Type B pancreatic cell (in vitro differentiated cells): ENCODE data around the gene CES2. TPM values are rescaled to one million over a fixed set of nuclear protein-coding genes. Genes with fewer than 3 reads are reported as not detected.

Source experiments
- DNase-seq: peaks from one replicate; pipeline ENCODE4 v3.0.0; 2021; ENCODE audit warnings: mixed read lengths; ENCODE audit not compliant: unreplicated experiment; ENCODE audit errors: extremely low spot score
- H3K27ac Mint-ChIP-seq: 2 replicates; pipeline ENCODE4 v1.8.0; 2021; ENCODE audit warnings: mild to moderate bottlenecking, mixed read lengths
- H3K27me3 Mint-ChIP-seq: 2 replicates; pipeline ENCODE4 v1.8.0; 2021; ENCODE audit warnings: mixed read lengths
- H3K36me3 Mint-ChIP-seq: 2 replicates; pipeline ENCODE4 v1.8.0; 2021; ENCODE audit warnings: mixed read lengths
- H3K4me1 Mint-ChIP-seq: one replicate; pipeline ENCODE4 v1.8.0; 2021; ENCODE audit warnings: mixed read lengths; ENCODE audit not compliant: unreplicated experiment
- H3K4me3 Mint-ChIP-seq: 2 replicates; pipeline ENCODE4 v1.8.0; 2021; ENCODE audit warnings: mild to moderate bottlenecking, mixed read lengths
- H3K9me3 Mint-ChIP-seq: 2 replicates; pipeline ENCODE4 v1.8.0; 2021; ENCODE audit warnings: mixed read lengths
- CTCF ChIP-seq: fragments of 200-600 bp; sonication (generic); conservative IDR thresholded peaks from 2 replicates; pipeline ENCODE4 v1.5.0; 2021; ENCODE audit warnings: antibody characterized with exemption, mild to moderate bottlenecking
- total RNA-seq: library from RNA; stranded (reverse); gene quantifications from 2 replicates; pipeline ENCODE4 v1.2.1, GENCODE V29; 2021; ENCODE audit warnings: low replicate concordance

The CES2 gene
- total RNA-seq, 1 donor from 2014 or later, result 44.9 TPM

- H3K27me3 Mint-ChIP-seq, result no peaks in the 10 kb centered on the region
- H3K9me3 Mint-ChIP-seq, result no peaks in the 10 kb centered on the region
- H3K27ac Mint-ChIP-seq, result peak overlapping the region; percentile 71
- no peak for DNase-seq
- H3K4me3 Mint-ChIP-seq, result peak overlapping the region; percentile 13
- peaks cover 16% of the 10 kb centered on the region for H3K4me1 Mint-ChIP-seq
- no peaks in the 10 kb centered on the region for H3K36me3 Mint-ChIP-seq
- no peak for TF ChIP-seq CTCF
Observed at GRCh38 chr16:66899310-66899944, 35.9 kb upstream of the CES2 start.

GRCh38 chr16:66899945-66900710, 35.2 kb upstream of the CES2 start:
- no peaks in the 10 kb centered on the region for H3K27me3 Mint-ChIP-seq
- peak overlapping the region; percentile 13 for H3K4me3 Mint-ChIP-seq
- peaks cover 22% of the 10 kb centered on the region for H3K4me1 Mint-ChIP-seq
- H3K36me3 Mint-ChIP-seq, result no peaks in the 10 kb centered on the region
- TF ChIP-seq CTCF, result no peak
- no peak for DNase-seq
- H3K9me3 Mint-ChIP-seq, result no peaks in the 10 kb centered on the region
- peak overlapping the region; percentile 46 for H3K27ac Mint-ChIP-seq

GRCh38 chr16:66900721-66901441, 34.4 kb upstream of the CES2 start:
- Mint-ChIP-seq H3K4me1 (peaks cover 28% of the 10 kb centered on the region), H3K9me3 (peaks cover 1% of the 10 kb centered on the region), H3K27me3 (no peaks in the 10 kb centered on the region), H3K4me3 (peak overlapping the region; percentile 11), H3K36me3 (no peaks in the 10 kb centered on the region), H3K27ac (peak overlapping the region; percentile 58)
- DNase-seq, result no peak
- TF ChIP-seq CTCF, result no peak

- Mint-ChIP-seq H3K27me3 (no peaks in the 10 kb centered on the region), H3K4me1 (peaks cover 33% of the 10 kb centered on the region), H3K9me3 (peaks cover 8% of the 10 kb centered on the region), H3K27ac (no peak overlapping the region), H3K4me3 (no peak overlapping the region), H3K36me3 (no peaks in the 10 kb centered on the region)
- TF ChIP-seq CTCF, result no peak
- no peak for DNase-seq
Observed at GRCh38 chr16:66901626-66902025, 33.7 kb upstream of the CES2 start.

- H3K36me3 Mint-ChIP-seq, result no peaks in the 10 kb centered on the region
- TF ChIP-seq CTCF, result no peak
- peaks cover 8% of the 10 kb centered on the region for H3K9me3 Mint-ChIP-seq
- no peaks in the 10 kb centered on the region for H3K27me3 Mint-ChIP-seq
- H3K4me3 Mint-ChIP-seq, result no peak overlapping the region
- no peak for DNase-seq
- H3K4me1 Mint-ChIP-seq, result peaks cover 31% of the 10 kb centered on the region
- H3K27ac Mint-ChIP-seq, result no peak overlapping the region
Observed at GRCh38 chr16:66902648-66903543, 32.4 kb upstream of the CES2 start.
